GM23338 (cell line): ENCODE measurements around the gene GRAMD1B. TPM values are rescaled to one million over a fixed set of nuclear protein-coding genes. Genes with fewer than 3 reads are reported as not detected.

Experiments
- ATAC-seq: fragments of 200-7000 bp; cut with Tn5 transposase; 3 replicates; pipeline ENCODE4 v1.9.1; 2020
- DNase-seq: peaks from one replicate; pipeline ENCODE4 v3.0.0-alpha.2; 2015; ENCODE audit warnings: low spot score
- H2AFZ ChIP-seq: fragments of 200-600 bp; sonication (generic); 2 replicates; pipeline ENCODE4 v1.8.0; 2016; ENCODE audit warnings: antibody characterized with exemption, mild to moderate bottlenecking, moderate library complexity
- H3F3A ChIP-seq: fragments of 200-600 bp; sonication (generic); replicated peaks from 2 replicates; pipeline ENCODE4 v1.8.0; 2017; ENCODE audit warnings: antibody characterized with exemption, mixed run types, low read depth
- H3K27ac ChIP-seq: fragments of 200-600 bp; sonication (generic); 2 replicates; pipeline ENCODE4 v1.6.1; 2016; ENCODE audit warnings: low read depth
- H3K27me3 ChIP-seq: fragments of 200-600 bp; sonication (generic); 2 replicates; pipeline ENCODE4 v1.8.0; 2016; ENCODE audit warnings: mild to moderate bottlenecking, mixed run types, moderate library complexity; ENCODE audit not compliant: insufficient read depth
- H3K36me3 ChIP-seq: fragments of 200-600 bp; sonication (generic); 2 replicates; pipeline ENCODE4 v1.8.0; 2016; ENCODE audit warnings: mild to moderate bottlenecking; ENCODE audit not compliant: insufficient read depth
- H3K4me1 ChIP-seq: fragments of 200-600 bp; sonication (generic); 2 replicates; pipeline ENCODE4 v1.8.0; 2016; ENCODE audit warnings: mild to moderate bottlenecking, moderate library complexity; ENCODE audit not compliant: insufficient read depth
- H3K4me2 ChIP-seq: fragments of 200-600 bp; sonication (generic); 2 replicates; pipeline ENCODE4 v1.7.1; 2017; ENCODE audit warnings: mixed run types
- H3K4me3 ChIP-seq: fragments of 200-600 bp; sonication (generic); 2 replicates; pipeline ENCODE4 v1.6.1; 2016; ENCODE audit warnings: mixed run types
- H3K79me2 ChIP-seq: fragments of 200-600 bp; sonication (generic); replicated peaks from 2 replicates; pipeline ENCODE4 v1.8.0; 2017; ENCODE audit warnings: mild to moderate bottlenecking; ENCODE audit not compliant: insufficient read depth
- H3K9me2 ChIP-seq: fragments of 200-600 bp; sonication (generic); 2 replicates; pipeline ENCODE4 v1.8.0; 2017; ENCODE audit not compliant: insufficient read depth
- H4K20me1 ChIP-seq: fragments of 200-600 bp; sonication (generic); replicated peaks from 2 replicates; pipeline ENCODE4 v1.8.0; 2017; ENCODE audit warnings: mild to moderate bottlenecking; ENCODE audit not compliant: insufficient read depth
- H3K27ac Mint-ChIP-seq: 2 replicates; pipeline ENCODE4 v1.8.0; 2020; ENCODE audit warnings: inconsistent platforms, mild to moderate bottlenecking, moderate library complexity, mixed read lengths
- H3K27me3 Mint-ChIP-seq: 3 replicates; pipeline ENCODE4 v1.8.0; 2022; ENCODE audit warnings: low read depth, mild to moderate bottlenecking, moderate library complexity, mixed read lengths, inconsistent platforms; ENCODE audit not compliant: insufficient read depth, poor library complexity
- H3K36me3 Mint-ChIP-seq: 3 replicates; pipeline ENCODE4 v1.8.0; 2021; ENCODE audit warnings: low read depth, mild to moderate bottlenecking, inconsistent platforms, moderate library complexity, mixed read lengths
- H3K4me1 Mint-ChIP-seq: 3 replicates; pipeline ENCODE4 v1.8.0; 2020; ENCODE audit warnings: mild to moderate bottlenecking, inconsistent platforms, mixed read lengths
- H3K4me3 Mint-ChIP-seq: 3 replicates; pipeline ENCODE4 v1.8.0; 2021; ENCODE audit warnings: moderate library complexity, mild to moderate bottlenecking, inconsistent platforms, mixed read lengths
- H3K9me3 Mint-ChIP-seq: 3 replicates; pipeline ENCODE4 v1.8.0; 2020; ENCODE audit warnings: moderate library complexity, mild to moderate bottlenecking, inconsistent platforms, mixed read lengths
- CREB1 ChIP-seq: fragments of 250-450 bp; sonication (Bioruptor Pico); IDR thresholded peaks from 2 replicates; pipeline ENCODE4 v1.5.0; 2020; ENCODE audit warnings: low read depth, mild to moderate bottlenecking, moderate library complexity
- EZH2 ChIP-seq: fragments of 200-600 bp; sonication (generic); IDR thresholded peaks from one replicate; pipeline ENCODE4 v1.8.0; 2017; ENCODE audit warnings: antibody characterized with exemption, mild to moderate bottlenecking, low read depth; ENCODE audit not compliant: unreplicated experiment
- EZH2phosphoT487 ChIP-seq: fragments of 200-600 bp; sonication (generic); IDR thresholded peaks from one replicate; pipeline ENCODE4 v1.8.1; 2018; ENCODE audit warnings: antibody characterized with exemption; ENCODE audit not compliant: unreplicated experiment
- JUNB ChIP-seq: IDR thresholded peaks from one replicate; pipeline ENCODE4 v1.6.1; 2016; ENCODE audit warnings: antibody characterized with exemption; ENCODE audit not compliant: unreplicated experiment
- NANOG ChIP-seq: IDR thresholded peaks from 2 replicates; pipeline ENCODE4 v1.6.1; 2016; ENCODE audit warnings: antibody characterized with exemption, borderline replicate concordance
- POLR2AphosphoS5 ChIP-seq: IDR thresholded peaks from 2 replicates; pipeline ENCODE4 v1.6.1; 2016; ENCODE audit warnings: antibody characterized with exemption, low read depth
- REST ChIP-seq: IDR thresholded peaks from one replicate; pipeline ENCODE4 v1.6.1; 2018; ENCODE audit warnings: antibody characterized with exemption; ENCODE audit not compliant: unreplicated experiment
- ZNF114 ChIP-seq: fragments of 250-450 bp; sonication (Bioruptor Pico); IDR thresholded peaks from 2 replicates; pipeline ENCODE4 v1.5.0; 2020; ENCODE audit warnings: mild to moderate bottlenecking, moderate library complexity
- ZNF331 ChIP-seq: fragments of 250-450 bp; sonication (Bioruptor Pico); IDR thresholded peaks from 2 replicates; pipeline ENCODE4 v1.5.0; 2020; ENCODE audit warnings: low read depth, mild to moderate bottlenecking, moderate library complexity
- polyA plus RNA-seq: library from polyadenylated mRNA; unstranded; fragments of >200 nt; fragmentation: Nextera tagmentation; extraction: Ambion mirVana; gene quantifications from 2 replicates; pipeline ENCODE4 v1.2.1, GENCODE V29; 2016
- total RNA-seq: library from RNA; depleted of rRNA; stranded (reverse); fragments of >200 nt; shearing (Covaris generic); gene quantifications from 2 replicates; pipeline ENCODE4 v1.2.3, GENCODE V29; 2014
- TF ChIP-seq, protein P1 (sequence below): IDR thresholded peaks from 2 replicates; pipeline ENCODE4 v1.6.1; 2016; ENCODE audit warnings: antibody characterized with exemption

The GRAMD1B gene
- total and polyA plus RNA-seq, 2 experiments from 2014 or later: 3.7 to 24.3 TPM

GRCh38 chr11:123425367-123425766 is 4.7 kb upstream of the GRAMD1B start:
- Mint-ChIP-seq H3K36me3 (no peaks in the 10 kb centered on the region), H3K9me3 (no peaks in the 10 kb centered on the region; the same call in 2 of the 3 replicates), H3K27me3 (peaks cover 10% of the 10 kb centered on the region), H3K4me3 (no peak overlapping the region), H3K4me1 (peaks cover 23% of the 10 kb centered on the region), H3K27ac (no peak overlapping the region)
- Histone ChIP-seq H3K4me2 (no peak overlapping the region), H3K27me3 (peaks cover 26% of the 10 kb centered on the region), H2AFZ (no peak overlapping the region), H3K36me3 (no peaks in the 10 kb centered on the region), H3K4me1 (peaks cover 23% of the 10 kb centered on the region), H3K79me2 (no peaks in the 10 kb centered on the region), H4K20me1 (no peaks in the 10 kb centered on the region), H3F3A (0 out of 2 replicates have a peak, but pooled peaks cover under 1% of the 10 kb centered on the region), H3K9me2 (no peaks in the 10 kb centered on the region), H3K4me3 (no peak overlapping the region), H3K27ac (no peak overlapping the region)
- TF ChIP-seq, protein P1, sequence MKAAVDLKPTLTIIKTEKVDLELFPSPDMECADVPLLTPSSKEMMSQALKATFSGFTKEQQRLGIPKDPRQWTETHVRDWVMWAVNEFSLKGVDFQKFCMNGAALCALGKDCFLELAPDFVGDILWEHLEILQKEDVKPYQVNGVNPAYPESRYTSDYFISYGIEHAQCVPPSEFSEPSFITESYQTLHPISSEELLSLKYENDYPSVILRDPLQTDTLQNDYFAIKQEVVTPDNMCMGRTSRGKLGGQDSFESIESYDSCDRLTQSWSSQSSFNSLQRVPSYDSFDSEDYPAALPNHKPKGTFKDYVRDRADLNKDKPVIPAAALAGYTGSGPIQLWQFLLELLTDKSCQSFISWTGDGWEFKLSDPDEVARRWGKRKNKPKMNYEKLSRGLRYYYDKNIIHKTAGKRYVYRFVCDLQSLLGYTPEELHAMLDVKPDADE: no peak
- no peak for DNase-seq
- ATAC-seq: no peak

- no peaks in the 10 kb centered on the region for H3K9me2 ChIP-seq
- 0 out of 2 replicates have a peak, but pooled peaks cover 6% of the 10 kb centered on the region for H3F3A ChIP-seq
- H2AFZ ChIP-seq: no peak overlapping the region
- no peaks in the 10 kb centered on the region; the same call in 1 of the 2 replicates for H4K20me1 ChIP-seq
- Mint-ChIP-seq H3K4me1 (peaks cover 29% of the 10 kb centered on the region), H3K27ac (no peak overlapping the region), H3K36me3 (no peaks in the 10 kb centered on the region), H3K4me3 (no peak overlapping the region), H3K9me3 (no peaks in the 10 kb centered on the region; the same call in 2 of the 3 replicates), H3K27me3 (peaks cover 11% of the 10 kb centered on the region)
- DNase-seq (no peak), ATAC-seq (no peak)
- no peak overlapping the region for H3K4me3 ChIP-seq
- H3K4me2 ChIP-seq: no peak overlapping the region
- no peak overlapping the region for H3K27ac ChIP-seq
- peaks cover 33% of the 10 kb centered on the region for H3K27me3 ChIP-seq
- H3K36me3 ChIP-seq: no peaks in the 10 kb centered on the region
- H3K4me1 ChIP-seq: peaks cover 29% of the 10 kb centered on the region
- H3K79me2 ChIP-seq: peaks cover 7% of the 10 kb centered on the region
- TF ChIP-seq EZH2 (no peak), REST (no peak), JUNB (no peak), POLR2AphosphoS5 (no peak), CREB1 (no peak), EZH2phosphoT487 (no peak), ZNF114 (no peak), ZNF331 (CRISPR knock-in tag) (no peak), NANOG (no peak)
- TF ChIP-seq, protein P1: no peak
Observed at GRCh38 chr11:123426789-123427188, 3.3 kb upstream of the GRAMD1B start.
